AG09309 (cell line): ENCODE results near the gene OR6Y1.

Source experiments
- DNase-seq: peaks from one replicate; pipeline ENCODE4 v3.0.0-alpha.2; 2010; ENCODE audit warnings: low read depth
- H3K4me3 ChIP-seq: 2 replicates; pipeline ENCODE4 v1.5.1; 2011; ENCODE audit warnings: mild to moderate bottlenecking, low read depth, low read length, moderate library complexity; ENCODE audit not compliant: control insufficient read depth
- CTCF ChIP-seq: IDR thresholded peaks from 2 replicates; pipeline ENCODE4 v1.5.1; 2011; ENCODE audit warnings: mild to moderate bottlenecking, low read depth, low read length, inconsistent platforms; ENCODE audit not compliant: insufficient read depth, control insufficient read depth; ENCODE audit errors: missing control alignments

Gene OR6Y1

GRCh38 chr1:158554352-158554751, at the start of gene OR6Y1:
Gene OR6Y1, minus strand, starts transcription at chr1:158554405. Its CDS starts 6,300 bp downstream, at chr1:158548105.
- no peak for TF ChIP-seq CTCF
- DNase-seq, result no peak
- no peak within 1 kb of the TSS for H3K4me3 ChIP-seq

- no peak for DNase-seq
- no peak for TF ChIP-seq CTCF
- H3K4me3 ChIP-seq, result no peak overlapping the region
Measured at GRCh38 chr1:158600735-158601134, 46.5 kb upstream of the OR6Y1 start.

GRCh38 chr1:158586942-158587341, 32.7 kb upstream of the OR6Y1 start:
- no peak overlapping the region for H3K4me3 ChIP-seq
- no peak for DNase-seq
- no peak for TF ChIP-seq CTCF

- no peak for TF ChIP-seq CTCF
- DNase-seq, result no peak
- no peak overlapping the region for H3K4me3 ChIP-seq
Measured at GRCh38 chr1:158583962-158584361, 29.8 kb upstream of the OR6Y1 start.

- DNase-seq, result no peak
- H3K4me3 ChIP-seq, result no peak within 1 kb of the TSS
- TF ChIP-seq CTCF, result no peak
Measured at GRCh38 chr1:158579733-158580132, 25.5 kb upstream of the OR6Y1 start, which contains the start of gene OR10X1. Gene OR10X1, minus strand, starts transcription at chr1:158579899. Its CDS starts 0 bp downstream, at chr1:158579899.

- DNase-seq, result no peak
- no peak overlapping the region for H3K4me3 ChIP-seq
- TF ChIP-seq CTCF, result no peak
Measured at GRCh38 chr1:158577561-158577960, 23.4 kb upstream of the OR6Y1 start.

GRCh38 chr1:158572226-158572625, 18.0 kb upstream of the OR6Y1 start:
- no peak for DNase-seq
- no peak for TF ChIP-seq CTCF
- no peak overlapping the region for H3K4me3 ChIP-seq
